ENCODE measurements around the gene PDIA5.

The PDIA5 gene

DNA sequence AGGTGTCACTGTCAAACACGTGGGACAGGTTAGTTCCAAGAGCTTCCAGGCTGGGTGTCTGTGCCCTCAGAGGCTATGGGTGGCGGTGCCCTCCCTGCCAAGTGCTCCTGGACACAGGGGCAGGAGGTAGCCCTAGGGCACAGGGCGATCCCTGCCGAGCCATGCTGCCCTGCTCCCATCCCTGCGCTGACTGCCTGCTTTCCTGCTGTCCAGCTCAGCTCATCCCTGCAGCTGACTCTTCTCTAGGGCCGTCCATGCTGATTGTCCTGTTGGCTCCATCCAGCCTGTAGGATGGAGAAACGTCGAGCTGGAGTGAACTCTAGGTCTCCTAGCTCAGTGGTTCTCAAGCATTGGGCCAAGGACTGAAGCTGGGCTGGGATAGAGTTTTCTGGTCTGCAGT is 3.7 kb downstream of the PDIA5 start:
- FAIRE-seq: no peak

DNA sequence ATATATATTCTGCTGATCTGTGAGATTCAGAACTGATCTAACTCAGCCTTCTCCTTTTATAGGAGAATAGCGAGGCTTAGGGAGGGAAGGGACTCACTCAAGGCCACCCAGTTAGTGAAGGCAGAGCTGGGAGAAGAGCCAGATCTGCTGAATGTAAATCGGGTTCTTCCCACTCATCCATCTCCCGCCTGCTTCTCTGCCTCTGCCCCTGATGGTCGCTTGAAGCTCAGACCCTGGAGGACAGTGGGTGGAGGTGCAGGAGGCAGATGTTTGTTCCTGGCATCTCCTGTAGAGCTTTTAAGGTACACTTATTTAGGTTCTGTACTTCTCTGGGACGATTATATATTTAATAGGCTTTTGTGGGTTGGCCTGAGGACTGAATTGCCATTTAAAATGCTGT is 4.3 kb downstream of the PDIA5 start:
- FAIRE-seq (no peak), DNase-seq (ENCODE audit: insufficient read length, low spot score) (no peak)

More for the DNA sequence above, 3.7 kb downstream of the PDIA5 start:
- DNase-seq (ENCODE audit: insufficient read length, low spot score): no peak

DNA sequence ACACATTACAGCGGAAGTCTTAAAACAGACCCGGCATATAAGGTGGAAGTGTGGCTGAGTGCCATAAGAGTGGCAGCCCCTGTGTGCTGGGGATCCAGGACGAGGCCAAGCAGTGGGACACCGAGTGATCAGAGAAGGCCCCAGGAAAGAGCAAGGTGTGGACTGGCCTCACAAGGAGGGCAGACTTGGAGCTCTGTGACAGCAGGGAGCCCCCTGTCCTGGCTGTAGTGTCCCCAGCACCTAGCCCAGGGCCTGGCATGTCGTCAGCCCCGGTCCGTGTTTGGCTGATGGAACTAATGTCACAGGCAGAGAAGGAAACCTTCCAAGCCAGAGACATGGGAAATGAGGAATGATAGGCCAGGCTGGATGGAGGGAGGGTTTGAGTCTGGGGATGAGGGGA is 4.8 kb downstream of the PDIA5 start:
- DNase-seq (ENCODE audit: insufficient read length, low spot score): no peak
- FAIRE-seq: no peak

DNA sequence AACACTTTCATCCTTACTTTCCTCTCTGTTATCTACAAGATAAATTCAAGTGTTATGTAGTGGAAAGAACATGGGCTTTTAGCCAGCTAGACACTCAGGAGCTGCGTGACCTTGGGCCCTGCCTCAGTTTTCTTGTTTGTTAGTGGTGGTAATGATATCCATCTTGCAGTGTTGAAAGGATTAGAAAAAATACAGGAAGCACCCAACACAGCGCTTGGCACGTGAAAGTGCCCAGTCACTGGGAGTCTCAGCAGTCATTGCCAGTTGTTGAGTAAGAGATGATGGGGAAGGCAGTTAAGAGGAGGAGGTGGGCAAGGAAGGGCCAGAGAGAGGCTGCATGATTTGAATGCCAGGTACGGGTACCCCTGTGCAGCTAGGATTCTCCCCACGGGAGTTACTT is 5.3 kb downstream of the PDIA5 start:
- FAIRE-seq (no peak), DNase-seq (ENCODE audit: insufficient read length, low spot score) (no peak)

DNA sequence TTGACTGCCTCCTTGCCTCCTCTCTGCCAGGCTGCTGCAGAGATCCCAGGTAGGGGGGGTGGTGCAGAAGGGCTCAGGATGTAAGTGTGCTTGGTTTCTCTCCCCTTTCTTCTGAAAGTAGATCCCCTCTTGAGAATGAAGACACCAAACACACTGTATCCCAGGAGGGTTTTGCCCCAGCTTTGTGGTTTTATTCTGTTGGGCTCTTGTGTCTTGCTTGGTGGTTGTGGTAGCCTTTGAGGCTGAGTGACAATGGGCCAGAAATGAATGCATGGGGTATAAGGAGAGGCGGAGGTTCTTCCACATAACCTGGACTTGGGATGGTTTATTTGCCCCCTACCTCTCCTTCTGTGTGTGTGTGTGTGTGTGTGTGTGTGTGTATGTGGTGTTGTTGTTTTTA is 5.7 kb downstream of the PDIA5 start:
- FAIRE-seq: no peak
- no peak for DNase-seq (ENCODE audit: insufficient read length, low spot score)

DNA sequence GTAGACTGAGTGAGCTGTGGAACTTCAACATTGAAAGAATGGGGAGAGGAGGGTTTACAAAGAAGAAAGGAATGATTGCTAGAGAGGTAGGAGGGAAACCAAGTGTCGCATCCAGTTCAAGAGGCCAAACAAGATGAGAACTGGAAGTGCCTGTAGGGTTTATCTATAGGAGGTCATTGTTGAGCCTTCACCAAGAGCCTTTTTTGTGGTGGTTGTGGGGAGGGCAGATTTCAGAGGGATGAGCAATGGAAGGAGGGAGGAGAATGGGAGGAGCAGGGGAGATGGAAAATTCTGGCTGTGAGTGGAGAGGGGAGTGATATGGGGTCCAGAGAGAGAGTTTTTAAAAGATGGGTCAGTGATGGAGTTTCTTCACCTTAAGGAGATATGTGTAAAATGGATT is 8.5 kb downstream of the PDIA5 start:
- no peak for FAIRE-seq
- no peak for DNase-seq (ENCODE audit: insufficient read length, low spot score)

DNA sequence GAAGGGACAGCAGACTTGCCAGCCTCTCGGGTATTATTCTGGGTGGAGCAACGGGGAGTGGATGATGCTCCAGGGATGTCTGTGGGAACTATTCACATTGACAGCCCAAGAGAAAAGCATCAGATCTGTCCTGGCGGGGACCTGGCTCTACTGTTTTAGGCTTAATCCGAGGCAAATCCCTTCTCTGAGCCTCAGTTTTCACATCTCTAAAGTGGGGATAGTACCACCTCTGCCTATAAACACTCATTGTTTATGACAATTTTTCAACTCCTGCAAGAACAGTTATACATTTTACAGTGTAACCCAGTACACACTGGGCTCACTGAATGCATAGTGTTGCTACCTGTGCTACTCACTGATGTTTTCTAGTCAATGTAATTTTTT is 9.3 kb downstream of the PDIA5 start:
- DNase-seq (ENCODE audit: insufficient read length, low spot score) (no peak), FAIRE-seq (no peak)

DNA sequence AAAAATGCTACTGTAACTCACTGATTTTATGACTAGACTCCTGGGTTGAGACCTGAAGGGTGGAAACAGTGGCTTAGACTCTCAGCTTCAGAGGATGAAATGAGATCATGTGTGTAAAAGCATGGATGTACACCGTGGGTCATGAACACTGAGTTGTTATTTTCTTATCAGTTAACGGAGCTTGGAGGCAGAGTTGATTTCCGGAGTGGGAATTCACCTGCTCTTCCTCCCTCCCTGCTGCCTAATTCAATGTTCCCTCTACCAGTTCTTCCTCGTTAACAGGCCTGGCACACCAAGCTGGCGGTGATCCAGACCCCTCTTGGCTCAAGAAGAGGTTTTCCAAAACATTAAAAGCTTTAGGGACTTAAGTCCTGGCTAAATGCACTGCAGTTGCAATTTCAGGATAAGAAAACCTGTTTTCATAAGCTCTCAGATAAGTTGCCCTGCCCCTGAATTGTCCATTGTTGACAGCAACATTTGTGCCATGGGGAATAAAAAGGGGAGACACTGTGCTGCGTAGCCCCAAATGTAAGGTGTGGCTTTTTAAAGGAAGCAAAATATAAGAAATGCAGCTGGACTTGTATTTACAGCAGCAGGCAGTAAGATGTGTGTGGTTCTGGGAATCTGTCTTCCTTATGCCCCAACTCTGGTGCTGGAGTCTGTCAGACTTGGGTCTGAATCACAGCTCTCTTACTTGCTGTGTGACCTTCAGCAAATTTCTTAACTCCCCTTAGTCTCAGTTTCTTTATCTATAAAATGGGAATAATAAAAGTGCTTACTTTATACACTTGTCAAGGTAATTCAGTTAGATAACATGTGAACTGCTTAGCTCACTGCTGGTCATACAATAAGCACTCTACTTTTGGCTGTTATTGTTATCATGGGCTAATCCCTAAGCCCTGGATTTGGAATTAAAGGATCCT is 9.9 kb downstream of the PDIA5 start:
- DNase-seq (ENCODE audit: insufficient read length, low spot score) (no peak), FAIRE-seq (no peak)

DNA sequence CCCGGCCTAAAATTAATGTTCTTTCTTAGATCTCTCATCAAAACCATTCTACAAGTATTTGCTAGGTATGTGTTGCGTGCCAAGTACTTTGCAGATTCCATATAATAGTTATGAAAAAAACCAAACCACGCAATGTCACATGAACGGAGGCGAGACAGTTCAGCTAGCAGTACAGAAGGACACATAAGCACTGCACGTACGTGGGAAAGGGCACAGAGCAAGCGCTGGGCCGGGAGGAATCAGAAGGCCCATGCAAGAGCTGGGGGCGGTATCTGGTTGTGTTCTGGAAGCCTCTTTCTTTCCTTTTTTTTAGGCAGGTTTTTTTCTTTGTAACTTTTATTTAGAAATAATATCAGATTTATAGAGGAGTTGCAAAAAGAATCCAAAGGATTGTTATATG is 11.3 kb downstream of the PDIA5 start:
- DNase-seq (ENCODE audit: insufficient read length, low spot score) (no peak), FAIRE-seq (no peak)

DNA sequence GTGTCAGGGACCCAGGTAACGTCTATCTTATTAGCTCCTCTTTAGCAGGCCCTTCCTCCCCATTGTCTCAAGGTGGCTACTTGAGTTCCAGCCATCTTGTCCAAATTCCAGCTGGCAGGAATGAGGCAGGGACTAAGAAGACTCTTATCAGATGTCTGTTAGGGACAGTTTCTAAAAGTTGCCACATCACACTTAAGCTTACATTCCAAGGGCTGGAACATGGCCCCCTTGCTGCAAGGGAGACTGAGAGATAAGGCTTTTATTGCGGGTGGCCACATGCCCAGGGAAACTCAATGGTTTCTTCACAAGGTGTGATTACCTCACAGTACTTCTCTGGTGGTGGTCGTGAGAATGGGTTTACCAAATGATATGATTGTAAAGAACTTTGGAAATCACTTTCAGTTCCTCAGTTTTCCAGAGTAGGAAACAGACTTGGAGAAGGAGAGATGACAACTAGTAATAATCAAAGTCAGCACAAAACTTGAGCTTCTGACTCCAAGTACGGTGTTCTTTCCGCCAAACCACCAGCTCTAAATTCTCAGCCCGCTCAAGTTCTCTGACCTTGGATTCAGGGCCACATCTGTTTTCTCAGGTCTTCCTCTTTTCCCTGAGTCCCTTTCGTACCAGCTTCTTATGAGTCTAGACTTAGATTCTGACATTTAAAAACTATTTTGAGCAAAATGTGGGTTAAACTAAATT is 14.2 kb downstream of the PDIA5 start:
- DNase-seq (ENCODE audit: insufficient read length, low spot score) (no peak), FAIRE-seq (no peak)

DNA sequence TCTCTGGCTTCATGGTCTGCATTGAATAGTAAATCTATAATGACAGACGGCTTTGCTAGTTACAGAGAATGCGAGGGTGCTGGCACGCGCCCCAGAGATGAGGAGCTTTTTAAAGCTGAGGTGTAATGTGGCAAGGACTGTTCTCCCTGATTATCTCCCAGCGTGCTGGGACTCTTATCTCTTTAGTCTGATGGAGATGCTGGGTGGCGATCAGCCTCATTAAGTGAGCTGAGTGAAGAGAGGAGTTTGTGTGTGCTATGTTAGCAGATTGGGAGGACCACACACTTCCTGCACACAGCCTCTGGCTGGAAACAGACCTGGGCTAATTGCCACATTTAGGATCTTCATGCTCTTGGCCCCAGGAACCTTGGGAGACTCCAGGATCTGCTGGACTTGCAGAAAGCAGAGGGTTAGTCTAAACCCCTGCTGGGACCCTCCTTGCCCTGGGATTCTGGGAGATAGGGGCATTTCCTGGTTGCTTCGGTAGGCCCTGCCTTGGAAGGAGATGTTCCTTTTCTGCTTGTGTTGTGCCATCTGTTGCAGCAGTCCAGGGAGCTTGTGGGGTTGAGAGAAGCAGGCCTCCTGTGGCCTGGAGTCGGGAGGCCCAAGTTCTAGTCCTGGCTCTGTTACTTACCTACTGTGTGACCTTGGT is 15.0 kb downstream of the PDIA5 start:
- DNase-seq (ENCODE audit: insufficient read length, low spot score): no peak
- no peak for FAIRE-seq

DNA sequence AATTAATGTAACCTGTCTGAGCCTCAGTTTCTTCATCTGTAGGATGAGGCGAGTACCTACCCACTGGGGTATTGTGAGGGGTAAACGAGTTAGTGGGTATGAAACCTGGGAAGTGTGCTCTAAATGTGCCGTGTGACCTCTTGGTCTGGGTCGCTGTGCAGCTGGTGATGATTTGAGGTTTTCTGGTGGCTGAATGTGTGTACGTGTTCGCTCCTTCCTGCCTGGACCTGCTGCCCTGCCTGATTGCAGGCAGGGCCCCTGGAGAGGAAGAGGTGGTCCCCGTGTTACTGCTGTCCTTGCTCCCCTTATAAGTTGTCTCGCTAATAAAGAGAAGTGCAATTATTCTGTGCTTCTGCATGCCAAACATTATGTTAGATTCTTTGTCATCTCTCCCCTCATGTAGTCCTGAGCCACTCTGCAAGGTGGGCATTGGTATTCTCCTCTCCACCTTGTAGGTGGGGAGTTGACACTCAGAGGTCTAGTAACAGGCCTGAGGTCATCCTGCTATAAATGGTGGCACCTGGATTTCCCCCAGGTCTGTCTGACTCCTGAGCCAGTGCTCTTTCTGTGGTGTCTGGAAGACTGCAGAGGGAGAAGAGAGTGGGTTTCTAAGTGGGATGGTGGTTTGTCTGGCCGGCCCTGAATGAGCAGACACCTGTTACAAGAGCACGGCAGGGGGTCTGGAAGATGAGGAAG is 15.7 kb downstream of the PDIA5 start:
- DNase-seq (ENCODE audit: insufficient read length, low spot score): peak; percentile 34
- peak; percentile 76 for FAIRE-seq

DNA sequence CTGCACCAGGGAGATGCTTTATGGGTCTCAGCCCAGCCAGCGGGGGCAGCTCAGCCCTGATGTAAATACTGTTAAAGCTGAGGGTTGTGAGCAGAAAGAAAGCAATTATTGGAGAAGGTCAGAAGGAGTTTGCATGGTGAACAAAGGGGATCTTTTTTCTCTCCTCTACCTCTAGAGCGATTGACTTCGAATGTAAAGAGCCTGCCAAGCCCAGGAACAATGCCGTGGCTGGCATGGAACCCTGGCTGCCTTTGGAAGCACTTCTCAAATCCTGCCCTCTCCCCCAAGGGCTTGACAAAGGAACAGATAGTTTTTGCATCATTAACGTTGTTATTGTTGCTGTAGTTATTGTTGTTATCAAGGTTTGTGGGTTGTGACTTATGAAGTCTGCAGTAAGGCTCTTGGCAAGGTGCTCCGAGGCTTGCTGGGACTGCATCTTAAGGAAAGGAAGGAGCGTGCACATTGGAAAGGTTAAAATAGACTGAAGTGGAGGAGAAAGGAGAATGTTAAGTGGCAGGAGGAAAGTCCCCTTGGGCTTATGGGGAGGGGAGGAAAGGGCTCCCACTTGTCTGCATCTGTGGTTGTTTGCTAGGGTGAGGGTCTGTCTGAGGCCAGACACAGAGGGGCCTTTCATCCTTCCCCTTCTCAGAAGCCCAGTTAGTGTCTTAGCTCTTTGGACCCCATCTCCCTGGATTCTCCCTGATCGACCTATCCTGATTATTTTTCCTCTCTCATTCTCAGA is 16.7 kb downstream of the PDIA5 start:
- FAIRE-seq (no peak), DNase-seq (ENCODE audit: insufficient read length, low spot score) (no peak)

DNA sequence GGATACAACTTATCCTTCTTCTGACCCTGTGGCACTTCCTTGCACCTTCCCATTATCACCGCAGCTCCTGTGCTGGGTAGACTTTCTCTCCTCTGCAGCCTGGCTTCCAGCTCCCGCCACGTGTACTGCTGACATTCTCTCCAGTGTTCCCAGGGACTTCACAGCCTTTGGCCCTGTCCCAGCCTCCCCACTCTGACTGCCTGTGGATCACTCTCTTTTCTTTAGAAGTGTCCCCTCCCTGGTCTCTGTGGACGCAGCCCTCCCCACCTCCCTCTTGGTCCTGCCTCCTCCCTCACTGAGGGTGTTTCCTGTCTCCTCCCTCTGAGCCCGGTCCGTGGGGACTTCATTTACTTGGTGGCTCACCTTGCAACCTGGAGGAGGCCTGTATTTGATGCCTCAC is 17.4 kb downstream of the PDIA5 start:
- no peak for DNase-seq (ENCODE audit: insufficient read length, low spot score)
- no peak for FAIRE-seq

DNA sequence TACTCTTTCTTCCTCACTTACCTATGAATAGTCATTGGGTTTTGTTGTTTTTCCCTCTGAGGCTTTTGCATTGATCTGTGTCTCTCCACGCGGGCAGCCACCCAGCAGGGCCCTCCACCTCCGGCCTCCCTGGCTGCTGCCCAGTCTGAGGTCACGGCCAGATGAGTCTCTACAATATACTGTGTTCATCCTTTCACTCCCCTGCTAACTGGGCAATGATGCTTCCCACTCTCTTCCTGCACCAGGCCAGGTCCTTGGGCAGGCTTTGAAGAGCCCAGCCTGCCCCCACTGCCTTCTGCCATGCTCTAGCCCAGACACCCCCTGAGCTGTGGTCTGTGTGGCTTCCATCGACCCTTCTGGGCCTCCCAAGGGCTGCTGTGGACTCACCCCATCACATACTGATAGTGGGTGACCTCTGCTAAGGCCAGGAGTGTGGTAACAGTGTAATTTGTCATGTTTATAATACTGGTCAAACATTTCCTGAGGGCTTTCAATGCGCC is 18.0 kb downstream of the PDIA5 start:
- FAIRE-seq (no peak), DNase-seq (ENCODE audit: insufficient read length, low spot score) (no peak)

DNA sequence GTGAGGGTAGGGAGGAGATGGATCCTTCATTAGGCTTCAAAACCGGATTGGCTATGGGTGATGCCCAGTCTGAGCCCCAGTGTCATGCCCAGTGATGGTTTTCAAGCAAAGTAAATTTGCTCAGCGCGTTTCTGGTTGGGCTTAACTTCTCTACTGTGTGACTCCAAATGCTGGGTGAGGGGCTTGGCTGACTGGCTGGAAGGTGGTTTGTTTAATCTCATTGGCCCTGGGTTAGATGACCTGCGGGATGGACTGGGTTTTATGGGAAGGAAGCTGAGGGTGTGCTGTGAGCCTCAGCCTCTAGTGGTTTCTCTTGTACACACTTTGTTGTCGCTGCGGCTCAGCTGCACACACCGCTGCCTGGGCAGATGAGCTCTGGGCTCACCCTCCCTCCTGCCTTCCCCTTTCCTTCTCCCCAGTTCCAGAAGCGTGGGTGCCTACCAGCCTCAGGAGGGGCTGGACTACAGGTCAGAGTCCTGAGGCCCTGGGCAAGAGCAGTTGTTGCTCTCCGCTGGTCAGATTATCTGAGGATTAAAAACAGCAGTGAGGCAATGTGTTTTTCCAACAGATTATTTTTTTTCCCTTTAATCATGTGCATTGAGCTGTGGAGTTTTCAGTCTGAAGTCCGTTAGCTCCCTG is 18.6 kb downstream of the PDIA5 start:
- DNase-seq (ENCODE audit: insufficient read length, low spot score): no peak
- no peak for FAIRE-seq

DNA sequence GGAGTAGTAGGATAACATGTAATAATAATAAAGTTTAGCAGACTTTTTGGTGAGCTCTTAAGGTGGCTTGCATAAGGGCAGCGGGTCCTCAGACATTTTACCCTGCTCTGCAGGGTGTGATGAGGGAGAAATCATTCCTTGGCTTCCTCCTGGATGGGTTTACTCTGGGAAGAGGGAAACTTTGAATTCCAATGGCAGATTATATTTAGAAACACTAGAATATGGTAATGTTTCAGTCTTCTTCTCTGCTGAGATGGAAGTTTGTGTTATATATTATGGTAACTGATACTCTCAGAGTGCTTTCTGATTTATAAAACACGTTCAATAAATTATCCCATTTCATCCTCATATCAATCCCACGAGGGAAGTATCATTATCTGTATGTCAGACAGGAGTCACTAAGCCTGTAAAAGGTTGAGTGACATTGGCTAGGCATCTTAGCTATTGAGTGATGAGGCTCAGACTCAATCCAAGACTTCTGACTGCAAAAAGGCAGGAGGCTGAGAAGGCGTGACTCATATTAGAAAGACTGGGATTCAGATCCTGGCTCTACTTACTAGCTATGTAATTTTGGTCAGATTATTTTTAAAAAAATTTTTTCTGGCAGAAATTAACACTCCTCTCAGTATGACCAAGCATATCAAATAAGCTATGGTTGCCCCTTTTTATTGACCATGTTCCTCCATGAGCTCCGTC is 19.3 kb downstream of the PDIA5 start:
- no peak for FAIRE-seq
- no peak for DNase-seq (ENCODE audit: insufficient read length, low spot score)

DNA sequence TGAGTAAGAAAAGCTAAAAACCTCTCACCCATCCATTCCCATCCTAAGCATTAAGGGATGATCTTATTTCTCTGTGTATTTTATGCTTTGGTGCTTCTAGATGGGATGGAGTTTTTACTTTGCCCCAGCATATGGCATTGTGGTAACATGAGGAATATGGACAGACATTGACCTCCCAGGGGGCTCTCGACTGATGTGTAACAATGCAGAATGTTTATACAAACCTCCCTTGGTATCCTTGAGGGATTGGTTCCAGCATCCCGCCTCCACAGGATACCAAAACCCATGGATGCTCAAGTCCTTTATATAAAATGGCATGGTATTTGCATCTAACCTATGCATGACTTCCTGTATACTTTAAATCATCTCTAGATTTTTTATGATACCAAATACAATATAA is 21.6 kb downstream of the PDIA5 start:
- no peak for DNase-seq (ENCODE audit: insufficient read length, low spot score)
- FAIRE-seq: no peak
